ENCODE measurements around the gene PYGO2.

GRCh38 chr1:154975409-154976059, 14.0 kb upstream of the PYGO2 start:
- TF ChIP-seq CTCF (IDR thresholded peaks at IDR 0.05) (no peak), POLR2A (IDR thresholded peaks at IDR 0.05) (no peak)
